IMR-90 (cell line): Measurements from ENCODE around the gene ATP11B. TPM values are rescaled to one million over a fixed set of nuclear protein-coding genes. Genes with fewer than 3 reads are reported as not detected.

Source experiments
- ATAC-seq: fragments of 200-7000 bp; cut with Tn5 transposase; 2 replicates; pipeline ENCODE4 v1.9.1; 2020; ENCODE audit warnings: low read depth, mild to moderate bottlenecking, moderate library complexity
- BruUV-seq: library from RNA; stranded (reverse); fragments of 400-500 nt; replicated peaks from 2 replicates; lab custom pipeline; 2021; lab: Mats Ljungman, UMichigan
- CTCF ChIA-PET: fragments of 300-600 bp; formaldehyde crosslinking; extraction: SDS; loops from one replicate; lab custom pipeline; 2021; ENCODE audit warnings: antibody characterized with exemption; lab: Yijun Ruan, JAX
- POLR2A ChIA-PET: fragments of 300-600 bp; sonication (Branson Sonifier 250); formaldehyde crosslinking; loops from one replicate; lab custom pipeline; 2022; ENCODE audit warnings: antibody characterized with exemption; ENCODE audit not compliant: unreplicated experiment; lab: Charles Lee
- DNase-seq: peaks from one replicate; pipeline ENCODE4 v3.0.0; 2013
- H2AFZ ChIP-seq: replicated peaks from 2 replicates; pipeline ENCODE3; 2013; ENCODE audit warnings: low read length, mild to moderate bottlenecking; ENCODE audit not compliant: poor library complexity
- H2AK5ac ChIP-seq: 2 replicates; pipeline ENCODE4 v1.6.1; 2013; ENCODE audit warnings: low read depth, low read length, inconsistent platforms
- H2AK9ac ChIP-seq: replicated peaks from 2 replicates; pipeline ENCODE3; 2013; ENCODE audit warnings: mild to moderate bottlenecking, low read depth, low read length, moderate library complexity; ENCODE audit not compliant: poor library complexity
- H2BK120ac ChIP-seq: 2 replicates; pipeline ENCODE4 v1.6.1; 2013; ENCODE audit warnings: low read depth, low read length, inconsistent platforms
- H2BK15ac ChIP-seq: 3 replicates; pipeline ENCODE4 v1.6.1; 2013; ENCODE audit warnings: low read depth, low read length, inconsistent platforms
- H2BK20ac ChIP-seq: 2 replicates; pipeline ENCODE4 v1.6.1; 2013; ENCODE audit warnings: low read depth, mild to moderate bottlenecking, inconsistent platforms, low read length, moderate library complexity
- H2BK5ac ChIP-seq: 2 replicates; pipeline ENCODE4 v1.6.1; 2013; ENCODE audit warnings: mild to moderate bottlenecking, low read depth, low read length, inconsistent platforms; ENCODE audit not compliant: poor library complexity, severe bottlenecking
- H3K14ac ChIP-seq: replicated peaks from 2 replicates; pipeline ENCODE4 v1.6.1; 2013; ENCODE audit warnings: low read depth, low read length, inconsistent platforms
- H3K18ac ChIP-seq: 2 replicates; pipeline ENCODE4 v1.6.1; 2013; ENCODE audit warnings: low read depth, low read length, control low read depth
- H3K23ac ChIP-seq: 2 replicates; pipeline ENCODE4 v1.6.1; 2013; ENCODE audit warnings: low read depth, low read length, inconsistent platforms
- H3K27ac ChIP-seq: 2 replicates; pipeline ENCODE4 v1.5.1; 2013; ENCODE audit warnings: mild to moderate bottlenecking, control low read depth, low read length; ENCODE audit not compliant: insufficient read depth
- H3K27me3 ChIP-seq: 2 replicates; pipeline ENCODE4 v1.6.1; 2013; ENCODE audit warnings: low read length; ENCODE audit not compliant: control insufficient read depth, insufficient read depth
- H3K36me3 ChIP-seq: 2 replicates; pipeline ENCODE4 v1.6.1; 2013; ENCODE audit warnings: low read length, mixed read lengths; ENCODE audit not compliant: control insufficient read depth, insufficient read depth
- H3K4ac ChIP-seq: 2 replicates; pipeline ENCODE4 v1.6.1; 2013; ENCODE audit warnings: low read depth, low read length, inconsistent platforms
- H3K4me1 ChIP-seq: 2 replicates; pipeline ENCODE4 v1.6.1; 2013; ENCODE audit warnings: low read length, mixed read lengths; ENCODE audit not compliant: control insufficient read depth, insufficient read depth
- H3K4me2 ChIP-seq: 2 replicates; pipeline ENCODE4 v1.6.1; 2013; ENCODE audit warnings: low read depth, mild to moderate bottlenecking, control low read depth, low read length, moderate library complexity
- H3K4me3 ChIP-seq: 2 replicates; pipeline ENCODE4 v1.5.1; 2013; ENCODE audit warnings: low read depth, mild to moderate bottlenecking, control low read depth, low read length, moderate library complexity; ENCODE audit not compliant: insufficient read depth
- H3K56ac ChIP-seq: 2 replicates; pipeline ENCODE4 v1.6.1; 2013; ENCODE audit warnings: low read length, inconsistent platforms; ENCODE audit not compliant: insufficient read depth; ENCODE audit errors: extremely low read depth
- H3K79me1 ChIP-seq, 2 experiments: 2 replicates each; pipeline ENCODE4 v1.6.1; 2013; ENCODE audit warnings: low read length in 2 of 2, inconsistent platforms in 1 of 2, low read depth in 1 of 2
- H3K9ac ChIP-seq: 2 replicates; pipeline ENCODE4 v1.6.1; 2013; ENCODE audit warnings: low read depth, low read length, control low read depth
- H3K9me1 ChIP-seq: 2 replicates; pipeline ENCODE4 v1.6.1; 2013; ENCODE audit warnings: low read length, inconsistent platforms; ENCODE audit not compliant: insufficient read depth
- H3K9me3 ChIP-seq: 2 replicates; pipeline ENCODE4 v1.6.1; 2013; ENCODE audit warnings: low read length; ENCODE audit not compliant: control insufficient read depth, insufficient read depth
- H4K20me1 ChIP-seq: 2 replicates; pipeline ENCODE4 v1.6.1; 2013; ENCODE audit warnings: low read length, inconsistent platforms; ENCODE audit not compliant: insufficient read depth
- H4K5ac ChIP-seq: 2 replicates; pipeline ENCODE4 v1.6.1; 2013; ENCODE audit warnings: mild to moderate bottlenecking, low read depth, low read length, control low read depth
- H4K8ac ChIP-seq, 2 experiments: 2 replicates each; pipeline ENCODE4 v1.6.1; 2013; ENCODE audit warnings: low read depth in 2 of 2, low read length in 2 of 2, control low read depth in 1 of 2, inconsistent platforms in 1 of 2
- H4K91ac ChIP-seq: 2 replicates; pipeline ENCODE4 v1.6.1; 2013; ENCODE audit warnings: low read depth, low read length, inconsistent platforms; ENCODE audit not compliant: insufficient read depth
- BHLHE40 ChIP-seq: fragments of 150-350 bp; IDR thresholded peaks from 2 replicates; pipeline ENCODE4 v1.6.1; 2016; ENCODE audit warnings: mild to moderate bottlenecking, low read depth, low read length
- CHD1 ChIP-seq: IDR thresholded peaks from 2 replicates; pipeline ENCODE4 v1.6.1; 2012; ENCODE audit warnings: low read depth, low read length, improper control_type of control experiment
- CTCF ChIP-seq: conservative IDR thresholded peaks from 2 replicates; pipeline ENCODE4 v1.5.1; 2012; ENCODE audit warnings: mild to moderate bottlenecking, low read depth, low read length, improper control_type of control experiment
- ELK1 ChIP-seq: fragments of 150-350 bp; IDR thresholded peaks from 2 replicates; pipeline ENCODE4 v1.6.1; 2016; ENCODE audit warnings: low read depth, mild to moderate bottlenecking, low read length, moderate library complexity, borderline replicate concordance
- MAZ ChIP-seq: IDR thresholded peaks from 2 replicates; pipeline ENCODE4 v1.6.1; 2012; ENCODE audit warnings: low read depth, mild to moderate bottlenecking, low read length, improper control_type of control experiment, moderate library complexity, borderline replicate concordance
- POLR2A ChIP-seq: IDR thresholded peaks from 2 replicates; pipeline ENCODE4 v1.6.1; 2012; ENCODE audit warnings: mild to moderate bottlenecking, low read depth, low read length
- RAD21 ChIP-seq: IDR thresholded peaks from 2 replicates; pipeline ENCODE4 v1.6.1; 2012; ENCODE audit warnings: low read length, improper control_type of control experiment
- RCOR1 ChIP-seq: IDR thresholded peaks from 2 replicates; pipeline ENCODE4 v1.6.1; 2012; ENCODE audit warnings: mild to moderate bottlenecking, low read length, improper control_type of control experiment; ENCODE audit not compliant: insufficient replicate concordance
- RFX5 ChIP-seq: IDR thresholded peaks from 2 replicates; pipeline ENCODE4 v1.8.0; 2012; ENCODE audit warnings: low read depth, mild to moderate bottlenecking, low read length, moderate library complexity
- SMC3 ChIP-seq: fragments of 150-350 bp; IDR thresholded peaks from 2 replicates; pipeline ENCODE4 v1.6.1; 2016; ENCODE audit warnings: low read depth, mild to moderate bottlenecking, antibody characterized with exemption, low read length, moderate library complexity
- USF2 ChIP-seq: fragments of 150-350 bp; IDR thresholded peaks from 2 replicates; pipeline ENCODE4 v1.6.1; 2017; ENCODE audit warnings: mild to moderate bottlenecking, antibody characterized with exemption, low read length, low read depth
- WGBS, 2 experiments: methylation state at CpG; one replicate each; pipeline versions ENCODE4 v1.1.5 to v1.1.7; 2013; ENCODE audit warnings: missing lambda C conversion rate in 2 of 2; ENCODE audit not compliant: insufficient read length in 1 of 2; ENCODE audit errors: extremely low coverage in 2 of 2; 5-methylcytosine and 5-hydroxymethylcytosine counted together
- dilution Hi-C: fragments of 300-500 bp; cut with HindIII; formaldehyde crosslinking; loops from one replicate; pipeline ENCODE4 v1.14.3; 2018; ENCODE audit warnings: low sequenced_read_pairs; ENCODE audit not compliant: unreplicated experiment
- in situ Hi-C: fragments of 300-500 bp; cut with MboI; formaldehyde crosslinking; loops from 3 replicates; pipeline ENCODE4 v1.14.3; 2019; ENCODE audit warnings: low sequenced_read_pairs, inconsistent platforms, mixed read lengths
- intact Hi-C: fragments of 100-400 bp; cut with micrococcal nuclease; formaldehyde crosslinking; loops from 2 replicates; pipeline ENCODE4 v1.10.0; 2022
- polyA plus RNA-seq, 3 experiments: library from polyadenylated mRNA; depleted of rRNA; stranded (reverse); fragments of >200 nt; gene quantifications; 2 replicates each; pipeline ENCODE4 v1.2.3, GENCODE V29; 2012; ENCODE audit warnings: low replicate concordance in 1 of 3
- total RNA-seq: library from RNA; depleted of rRNA; stranded (reverse); fragments of >200 nt; gene quantifications from 2 replicates; pipeline ENCODE4 v1.2.3, GENCODE V29; 2012

The ATP11B gene
- total and polyA plus RNA-seq, 2 of the 4 experiments (the other 2 are of a cell fraction) = 10.0 to 39.6 TPM

- H4K8ac ChIP-seq = no peak overlapping the region
- no peak overlapping the region for H3K18ac ChIP-seq
- no peak overlapping the region for H2BK20ac ChIP-seq
- H3K79me1 ChIP-seq = no peaks in the 10 kb centered on the region
- no peak overlapping the region for H4K91ac ChIP-seq
- no peak overlapping the region for H2BK5ac ChIP-seq
- POLR2A ChIA-PET = no interaction called here
- no peak overlapping the region for H2AFZ ChIP-seq
- H2BK120ac ChIP-seq = no peak overlapping the region
- no peaks in the 10 kb centered on the region for H3K9me3 ChIP-seq
- H3K4me1 ChIP-seq = no peaks in the 10 kb centered on the region
- no peak overlapping the region for H3K4me2 ChIP-seq
- intact Hi-C loops = loop anchor here (10.0 kb wide), 1 partner anchor 187 kb away; no protein-coding TSS in a partner anchor
- H3K4me3 ChIP-seq = no peak overlapping the region
- no TSS peak for BruUV-seq
- H3K4ac ChIP-seq = no peak overlapping the region
- CTCF ChIA-PET = interaction anchor here (0.9 kb wide), 1 partner anchor 19 kb away, joined by 3 read pairs; no protein-coding TSS in a partner anchor
- H3K36me3 ChIP-seq = peaks cover 11% of the 10 kb centered on the region
- no peak overlapping the region for H3K9ac ChIP-seq
- H3K56ac ChIP-seq = no peak overlapping the region
- H3K27ac ChIP-seq = no peak overlapping the region
- H3K14ac ChIP-seq = no peak overlapping the region
- no peaks in the 10 kb centered on the region; the same call in 1 of the 2 replicates for H3K9me1 ChIP-seq
- no peak for TF ChIP-seq MAZ
- TF ChIP-seq BHLHE40 = no peak
- TF ChIP-seq CHD1 = no peak
- TF ChIP-seq ELK1 = no peak
- TF ChIP-seq USF2 = no peak
- no peak for TF ChIP-seq CTCF
- TF ChIP-seq POLR2A = no peak
- no peak for TF ChIP-seq RAD21
- no peak for TF ChIP-seq RFX5
- TF ChIP-seq RCOR1 = no peak
- TF ChIP-seq SMC3 = no peak
- no peak overlapping the region for H4K5ac ChIP-seq
- in situ Hi-C loops = loop anchor here (25.0 kb wide), 1 partner anchor 485 kb away; no protein-coding TSS in a partner anchor
- H3K27me3 ChIP-seq = no peaks in the 10 kb centered on the region
- ATAC-seq = no peak
- H2BK15ac ChIP-seq = no peak overlapping the region
- DNase-seq = no peak
- no peak overlapping the region for H3K23ac ChIP-seq
- H4K20me1 ChIP-seq = no peaks in the 10 kb centered on the region
- dilution Hi-C loops = no loop called here
- H2AK9ac ChIP-seq = no peak overlapping the region
- no CpG with 5 or more reads among the region's 5 CpGs for WGBS, 2 experiments
- no peak overlapping the region for H2AK5ac ChIP-seq
These were observed 108.9 kb downstream of the ATP11B start for GRCh38 chr3:182902236-182902635.
